ENCODE results near the gene RPS26.
"Not testable (repeated sequence)": the region's sequence is repeated elsewhere in the genome, so short reads cannot be mapped to it uniquely, and the experiment has no call there.

Gene RPS26

DNA sequence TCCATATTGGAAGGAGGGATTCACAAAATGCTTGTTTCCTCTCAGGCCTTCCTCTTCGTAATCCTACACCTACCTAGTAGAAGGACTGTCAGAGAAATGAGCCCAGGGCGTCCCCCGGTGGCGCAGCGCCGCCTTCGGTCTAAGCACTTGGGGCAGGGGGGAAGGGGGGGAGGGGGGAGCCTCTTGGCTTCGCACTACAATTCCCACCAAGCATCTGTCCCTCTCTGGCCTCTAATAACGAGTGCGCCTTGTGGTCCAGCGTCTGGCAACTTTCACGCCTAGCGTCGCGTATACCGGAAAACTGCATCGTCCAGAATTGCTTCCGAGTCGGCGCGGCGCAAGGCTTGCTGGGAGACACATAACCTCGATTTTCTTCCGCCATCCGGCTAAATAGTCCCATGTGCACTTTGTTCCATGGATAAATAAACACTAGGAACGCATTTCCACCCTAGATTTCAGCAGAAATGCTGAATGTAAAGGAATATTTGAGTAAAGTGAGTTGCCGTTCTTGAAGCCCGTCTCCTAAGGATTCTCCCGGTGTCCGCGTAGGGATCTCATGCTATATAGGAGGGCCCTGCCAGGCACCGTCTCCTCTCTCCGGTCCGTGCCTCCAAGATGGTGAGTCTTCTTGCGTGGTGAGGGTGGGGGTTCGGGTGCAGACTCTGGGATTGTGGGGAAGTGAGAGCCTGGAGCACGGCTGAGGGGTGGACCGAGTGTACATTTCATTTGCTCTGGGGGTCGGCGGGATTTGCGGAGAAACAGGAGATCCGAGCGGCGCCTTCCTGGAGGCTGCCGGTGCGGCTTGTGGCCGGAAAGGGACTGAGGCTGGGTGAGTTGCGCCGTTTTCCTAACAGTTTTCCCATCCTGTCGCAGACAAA lies at the start of gene RPS26:
TSS of gene RPS26 (plus strand) at position 367 of the 878 bp plus-strand sequence. CDS start at position 616, 249 bp downstream.
- peak; percentile 99 for DNase-seq (ENCODE audit: low read depth)

- no peak for DNase-seq (ENCODE audit: low read depth)
Observed at GRCh38 chr12:55993230-55993853, 48.4 kb upstream of the RPS26 start.

- DNase-seq (ENCODE audit: low read depth) = no peak
Observed at GRCh38 chr12:55995366-55995765, 46.4 kb upstream of the RPS26 start.

- DNase-seq (ENCODE audit: low read depth) = no peak
Observed at GRCh38 chr12:55996201-55996714, 45.5 kb upstream of the RPS26 start.

- DNase-seq (ENCODE audit: low read depth) = peak; percentile 79
Observed at GRCh38 chr12:55996715-55997534, 44.8 kb upstream of the RPS26 start, which contains the start of gene SUOX. SUOX (plus strand) TSS chr12:55997276; CDS start chr12:56002222, 4,946 bp downstream.

GRCh38 chr12:55997535-55997859 lies 44.2 kb upstream of the RPS26 start:
- no peak for DNase-seq (ENCODE audit: low read depth)

DNA sequence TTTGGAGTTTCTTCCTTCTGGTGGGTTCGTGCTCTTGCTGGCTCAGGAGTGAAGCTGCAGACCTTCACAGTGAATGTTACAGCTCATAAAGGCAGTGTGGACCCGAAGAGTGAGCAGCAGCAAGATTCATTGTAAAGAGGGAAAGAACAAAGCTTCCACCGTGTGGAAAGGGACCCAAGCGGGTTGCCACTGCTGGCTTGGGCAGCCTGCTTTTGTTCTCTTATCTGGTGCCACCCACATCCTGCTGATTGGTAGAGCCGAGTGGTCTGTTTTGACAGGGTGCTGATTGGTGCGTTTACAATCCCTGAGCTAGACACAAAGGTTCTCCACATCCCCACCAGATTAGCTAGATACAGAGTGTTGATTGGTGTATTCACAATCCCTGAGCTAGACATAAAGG lies 42.2 kb upstream of the RPS26 start:
- not testable (repeated sequence) for DNase-seq (ENCODE audit: low read depth)

GRCh38 chr12:55999999-56000540 lies 41.6 kb upstream of the RPS26 start:
- DNase-seq (ENCODE audit: low read depth) = not testable (repeated sequence)

- no peak for DNase-seq (ENCODE audit: low read depth)
Observed at GRCh38 chr12:56001487-56002100, 40.1 kb upstream of the RPS26 start.

- not testable (repeated sequence) for DNase-seq (ENCODE audit: low read depth)
Observed at GRCh38 chr12:56003376-56003775, 38.3 kb upstream of the RPS26 start.

- DNase-seq (ENCODE audit: low read depth) = no peak
Observed at GRCh38 chr12:56004211-56004610, 37.5 kb upstream of the RPS26 start.

- DNase-seq (ENCODE audit: low read depth) = no peak
Observed at GRCh38 chr12:56007564-56008559, 33.9 kb upstream of the RPS26 start.

DNA sequence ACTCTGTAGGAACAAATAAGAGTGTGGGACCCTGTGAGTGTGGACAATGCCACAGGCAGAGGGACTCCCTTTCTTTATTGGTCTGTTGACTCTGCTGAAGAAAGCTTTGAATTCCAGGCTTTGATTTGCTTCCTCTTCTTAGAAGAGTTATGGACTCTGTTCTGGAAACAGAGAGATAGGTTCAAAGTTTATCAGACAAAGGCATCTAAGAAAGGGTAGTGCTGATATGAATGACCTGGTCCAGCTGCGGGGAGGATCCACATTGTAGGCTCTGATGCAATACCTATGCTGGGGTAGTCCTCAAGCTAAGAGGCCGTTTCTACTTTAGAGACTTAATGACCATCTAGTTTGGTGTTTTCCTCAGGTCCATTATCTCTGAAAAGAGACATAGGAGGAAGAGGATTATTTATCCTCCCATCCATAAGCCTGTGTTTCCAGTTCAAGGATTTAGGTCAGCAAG lies 31.6 kb upstream of the RPS26 start:
- no peak for DNase-seq (ENCODE audit: low read depth)

DNA sequence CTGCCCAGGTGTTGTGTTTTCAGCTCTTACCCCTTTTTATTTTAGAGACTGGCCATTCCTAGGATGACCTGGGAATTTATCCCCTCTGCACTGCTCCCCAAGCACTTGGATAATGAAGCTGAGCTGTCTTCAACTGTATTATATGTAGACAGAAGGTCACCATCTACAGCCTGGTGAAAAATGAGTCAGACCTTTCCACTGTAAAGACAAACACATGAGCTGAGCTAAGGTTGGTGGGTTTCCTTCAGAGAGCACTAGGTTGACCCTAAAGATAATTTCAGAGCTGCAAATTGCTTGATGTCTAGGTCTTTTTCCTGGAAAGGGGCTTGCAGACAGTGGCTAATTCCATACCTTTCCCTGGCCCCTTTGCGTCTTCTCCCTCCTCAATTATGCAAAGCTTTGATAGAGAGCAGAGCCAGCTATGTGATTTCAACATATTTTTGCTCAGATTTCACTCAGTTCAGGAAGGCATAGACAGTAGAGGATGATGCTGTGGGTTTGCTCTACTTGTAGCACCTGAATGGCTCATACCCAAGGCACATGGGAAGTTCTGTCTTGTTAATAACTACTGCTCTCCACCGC lies 30.1 kb upstream of the RPS26 start:
- DNase-seq (ENCODE audit: low read depth) = no peak

DNA sequence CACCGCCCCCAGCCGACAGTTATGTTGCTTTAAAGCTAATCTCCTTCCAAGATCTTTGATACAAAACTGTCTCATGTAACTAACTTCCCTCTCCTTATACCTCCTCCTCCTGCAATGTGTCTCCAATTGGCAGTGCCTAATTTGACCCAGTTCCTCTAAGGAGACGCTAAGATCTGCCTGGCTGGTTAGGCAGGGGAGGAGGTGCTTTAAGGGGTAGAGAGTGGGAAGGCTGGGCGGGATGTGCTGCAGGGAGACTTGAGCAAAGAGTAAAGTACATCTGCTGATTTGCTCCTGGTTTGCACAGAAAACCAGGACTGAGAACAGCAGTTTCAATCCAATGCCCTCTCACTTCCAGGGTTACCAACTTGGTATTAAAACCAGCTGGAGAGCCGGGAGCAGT lies 28.2 kb upstream of the RPS26 start:
- DNase-seq (ENCODE audit: low read depth) = no peak

- no peak for DNase-seq (ENCODE audit: low read depth)
Observed at GRCh38 chr12:56014205-56014604, 27.5 kb upstream of the RPS26 start.

DNA sequence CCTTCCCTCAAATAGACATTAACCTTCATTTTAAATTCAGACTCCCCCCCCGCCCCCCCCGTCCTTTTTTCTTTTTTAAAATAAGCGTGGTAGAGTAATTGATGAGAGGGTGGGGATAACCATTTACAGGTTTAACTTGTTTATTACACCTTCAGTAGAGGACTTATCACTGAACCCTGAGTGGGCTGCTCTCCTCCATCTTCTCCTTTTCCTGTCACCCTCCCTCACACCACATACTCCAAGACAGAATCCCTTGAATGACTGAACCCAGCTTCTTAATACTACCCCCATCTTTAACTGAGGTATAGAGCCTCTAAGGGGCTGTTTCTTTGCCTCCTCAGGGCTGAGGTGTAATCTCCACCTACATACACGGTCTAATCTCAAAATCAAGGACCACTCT lies 24.5 kb upstream of the RPS26 start:
- DNase-seq (ENCODE audit: low read depth) = no peak

DNA sequence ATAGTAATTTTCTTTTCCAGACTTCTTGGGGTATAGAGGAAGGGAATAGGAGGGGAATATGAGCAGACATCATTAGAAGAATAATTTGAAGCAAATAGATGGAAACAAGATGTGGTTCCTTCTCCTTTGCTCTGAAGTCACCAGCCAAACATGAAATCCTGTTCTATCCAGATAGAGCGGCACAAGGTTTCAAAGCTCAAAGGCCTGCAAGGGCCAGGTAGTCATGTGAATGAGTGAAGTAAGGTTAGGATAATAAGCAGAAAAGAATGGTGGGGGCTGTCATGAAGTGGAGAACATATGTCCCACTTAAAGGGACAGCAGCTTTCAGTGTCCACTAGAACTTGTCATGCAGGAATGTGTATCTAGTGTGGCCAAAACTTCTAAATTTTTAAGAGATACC lies 23.4 kb upstream of the RPS26 start:
- no peak for DNase-seq (ENCODE audit: low read depth)

DNA sequence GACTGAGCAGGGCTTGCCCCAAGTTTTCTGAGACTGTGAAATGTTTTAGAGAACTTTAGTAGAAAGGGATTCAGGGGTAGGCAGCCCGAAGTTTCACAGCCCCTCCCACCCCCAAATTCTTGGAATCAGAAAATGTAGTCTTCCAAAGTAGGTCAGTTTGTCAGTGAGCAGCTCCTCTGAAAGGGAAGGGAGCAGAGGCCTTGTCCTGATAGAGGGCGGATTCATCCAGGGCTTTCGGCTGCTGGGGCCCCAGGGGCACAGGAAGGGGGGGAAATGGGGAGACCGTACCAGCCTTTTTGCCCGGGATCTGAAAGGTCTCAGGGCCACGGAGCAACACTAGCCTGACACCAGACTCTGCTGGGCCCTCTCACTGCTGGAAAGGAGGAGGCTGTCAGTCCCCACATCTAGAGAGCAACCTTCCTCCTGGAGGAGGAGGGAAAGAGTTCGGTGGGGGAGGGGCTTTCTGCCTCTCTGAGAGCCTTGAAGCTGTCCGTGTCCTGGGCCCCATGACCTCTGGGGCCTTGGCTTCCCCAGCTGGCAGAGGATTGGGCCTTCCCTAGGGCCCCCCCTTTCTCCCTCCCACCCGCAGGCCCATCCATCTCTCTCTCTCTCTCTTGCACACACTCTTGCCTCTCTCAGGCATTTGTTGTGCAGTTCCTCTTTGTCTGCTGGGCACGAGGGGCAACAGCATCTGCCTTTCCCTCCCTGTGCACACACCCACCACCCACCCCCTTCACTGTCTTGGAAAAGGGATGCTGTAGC lies 21.1 kb upstream of the RPS26 start, which contains the start of gene IKZF4:
TSS of gene IKZF4 (plus strand) at position 621 of the 762 bp plus-strand sequence. CDS start 451 bp downstream, outside the sequence.
- no peak for DNase-seq (ENCODE audit: low read depth)

Data from HS-27A (cell line).